Left ventricle myocardium inferior (tissue), 1 donor: ENCODE data around the gene EPHB3. TPM values are rescaled to one million over a fixed set of nuclear protein-coding genes. Genes with fewer than 3 reads are reported as not detected.
A peak's percentile ranks its signal among the peaks of the same experiment; 100 is the strongest.

Source experiments
- DNase-seq: peaks from one replicate; pipeline ENCODE4 v3.0.0-alpha.2; 2020
- H3K27ac ChIP-seq: fragments of 200-600 bp; replicated peaks from 2 replicates; pipeline ENCODE4 v1.8.0; 2021
- H3K27me3 ChIP-seq: fragments of 200-600 bp; 2 replicates; pipeline ENCODE4 v1.8.0; 2021; ENCODE audit warnings: low read depth
- H3K36me3 ChIP-seq: fragments of 200-600 bp; 2 replicates; pipeline ENCODE4 v1.8.0; 2021
- H3K4me1 ChIP-seq: fragments of 200-600 bp; 2 replicates; pipeline ENCODE4 v1.8.0; 2021
- H3K4me3 ChIP-seq: fragments of 200-600 bp; 2 replicates; pipeline ENCODE4 v1.8.0; 2021; ENCODE audit warnings: mild to moderate bottlenecking, moderate library complexity
- H3K9me3 ChIP-seq: fragments of 200-600 bp; replicated peaks from 2 replicates; pipeline ENCODE4 v1.8.0; 2021
- CTCF ChIP-seq: fragments of 200-600 bp; IDR thresholded peaks from 2 replicates; pipeline ENCODE4 v1.8.0; 2021; ENCODE audit warnings: antibody characterized with exemption, mild to moderate bottlenecking, borderline replicate concordance
- intact Hi-C: fragments of 100-400 bp; cut with micrococcal nuclease; formaldehyde crosslinking; loops from one replicate; pipeline ENCODE4 v1.11.0; 2022
- total RNA-seq: library from RNA; stranded (reverse); fragmentation: NEBNext Ultra II Directional; extraction: Animal tissue kit (Norgen Biotek cat#: 25700); gene quantifications from one replicate; pipeline ENCODE4 v1.2.1, GENCODE V29; 2021
- donor health status: DM: no; HTN: yes; CAD: no; lungs with severe emphysema.

EPHB3 gene
- total RNA-seq, 1 donor from 2014 or later: 5.0 TPM

- Histone ChIP-seq H3K27ac (no peak overlapping the region), H3K4me1 (peaks cover 28% of the 10 kb centered on the region), H3K9me3 (no peaks in the 10 kb centered on the region), H3K4me3 (no peak overlapping the region), H3K36me3 (no peaks in the 10 kb centered on the region), H3K27me3 (peaks cover 74% of the 10 kb centered on the region)
- intact Hi-C loops: no loop called here
- no peak for TF ChIP-seq CTCF
- DNase-seq: no peak
Measured at GRCh38 chr3:184557348-184557950, 4.1 kb upstream of the EPHB3 start.

- H3K27me3 ChIP-seq: peaks cover 68% of the 10 kb centered on the region
- no peak for DNase-seq
- no peaks in the 10 kb centered on the region for H3K9me3 ChIP-seq
- intact Hi-C loops: no loop called here
- no peak overlapping the region for H3K4me3 ChIP-seq
- TF ChIP-seq CTCF: no peak
- H3K27ac ChIP-seq: no peak overlapping the region
- no peaks in the 10 kb centered on the region for H3K36me3 ChIP-seq
- peaks cover 37% of the 10 kb centered on the region for H3K4me1 ChIP-seq
Measured at GRCh38 chr3:184558726-184559125, 2.9 kb upstream of the EPHB3 start.

- H3K9me3 ChIP-seq: no peaks in the 10 kb centered on the region
- intact Hi-C loops: no loop called here
- DNase-seq: no peak
- H3K27ac ChIP-seq: no peak overlapping the region
- peaks cover 63% of the 10 kb centered on the region for H3K27me3 ChIP-seq
- no peak overlapping the region for H3K4me3 ChIP-seq
- peaks cover 37% of the 10 kb centered on the region for H3K4me1 ChIP-seq
- H3K36me3 ChIP-seq: no peaks in the 10 kb centered on the region
- TF ChIP-seq CTCF: no peak
Measured at GRCh38 chr3:184559336-184559735, 2.2 kb upstream of the EPHB3 start.

- Histone ChIP-seq H3K4me1 (peaks cover 37% of the 10 kb centered on the region), H3K27ac (no peak overlapping the region), H3K27me3 (peaks cover 51% of the 10 kb centered on the region), H3K36me3 (no peaks in the 10 kb centered on the region), H3K9me3 (no peaks in the 10 kb centered on the region), H3K4me3 (peak overlapping the region; percentile 81)
- intact Hi-C loops: no loop called here
- DNase-seq: no peak
- no peak for TF ChIP-seq CTCF
Measured at GRCh38 chr3:184560531-184560930, 1.1 kb upstream of the EPHB3 start.

GRCh38 chr3:184561913-184562877 lies 610 bp downstream of the EPHB3 start:
- Histone ChIP-seq H3K9me3 (no peaks in the 10 kb centered on the region), H3K4me3 (peak overlapping the region; percentile 81), H3K27ac (peak overlapping the region; percentile 63), H3K4me1 (peaks cover 25% of the 10 kb centered on the region), H3K27me3 (peaks cover 34% of the 10 kb centered on the region), H3K36me3 (no peaks in the 10 kb centered on the region)
- intact Hi-C loops: no loop called here
- DNase-seq: no peak
- no peak for TF ChIP-seq CTCF
